Liver (tissue), 9 donors: ENCODE results near the gene EPSTI1. TPM values are rescaled to one million over a fixed set of nuclear protein-coding genes. Genes with fewer than 3 reads are reported as not detected.
A peak's percentile ranks its signal among the peaks of the same experiment; 100 is the strongest.

ENCODE experiments used
- DNase-seq: peaks from one replicate; pipeline ENCODE4 v3.0.0-alpha.2; 2017; ENCODE audit warnings: low spot score
- H3K27ac ChIP-seq, 2 donors: one replicate each; pipeline ENCODE4 v1.7.0; 2013; ENCODE audit warnings: inconsistent platforms in 2 of 2, low read length in 2 of 2, control low read depth in 1 of 2, low read depth in 1 of 2, mild to moderate bottlenecking in 1 of 2
- H3K27me3 ChIP-seq, 4 donors: one replicate each; pipeline versions ENCODE4 v1.6.1 to v1.7.0; 2013; ENCODE audit warnings: low read length in 3 of 4, inconsistent platforms in 1 of 4, mild to moderate bottlenecking in 1 of 4, moderate library complexity in 1 of 4; ENCODE audit not compliant: control insufficient read depth in 4 of 4, insufficient read depth in 4 of 4
- H3K36me3 ChIP-seq, 4 donors: one replicate each; pipeline versions ENCODE4 v1.6.1 to v1.7.0; 2013; ENCODE audit warnings: low read length in 3 of 4, mild to moderate bottlenecking in 3 of 4, low read depth in 1 of 4, moderate library complexity in 1 of 4; ENCODE audit not compliant: control insufficient read depth in 4 of 4, insufficient read depth in 3 of 4
- H3K4me1 ChIP-seq, 4 donors: one replicate each; pipeline versions ENCODE4 v1.6.1 to v1.7.0; 2013; ENCODE audit warnings: low read length in 3 of 4, mild to moderate bottlenecking in 3 of 4, moderate library complexity in 1 of 4; ENCODE audit not compliant: control insufficient read depth in 4 of 4, insufficient read depth in 4 of 4
- H3K4me3 ChIP-seq, 3 donors: one replicate each; pipeline versions ENCODE4 v1.6.1 to v1.7.0; 2013; ENCODE audit warnings: low read length in 3 of 3, control low read depth in 1 of 3, low read depth in 1 of 3, mild to moderate bottlenecking in 1 of 3
- H3K9ac ChIP-seq, 2 donors: one replicate each; pipeline ENCODE4 v1.7.0; 2013; ENCODE audit warnings: low read length in 2 of 2, mild to moderate bottlenecking in 2 of 2, moderate library complexity in 2 of 2, control low read depth in 1 of 2, low read depth in 1 of 2
- H3K9me3 ChIP-seq, 4 donors: one replicate each; pipeline versions ENCODE4 v1.6.1 to v1.7.0; 2013; ENCODE audit warnings: low read length in 3 of 4; ENCODE audit not compliant: control insufficient read depth in 4 of 4
- ATF3 ChIP-seq: IDR thresholded peaks from 2 replicates; pipeline ENCODE4 v1.6.1; 2016; ENCODE audit warnings: antibody characterized with exemption
- CTCF ChIP-seq: fragments of 150-350 bp; IDR thresholded peaks from 2 replicates; pipeline ENCODE4 v1.5.1; 2017; ENCODE audit warnings: improper control_type of control experiment, low read depth, low read length; ENCODE audit not compliant: missing input control
- EGR1 ChIP-seq, 2 donors: IDR thresholded peaks; 2 replicates each; pipeline ENCODE4 v1.6.1; 2016 to 2018; ENCODE audit warnings: antibody characterized with exemption in 2 of 2, low read depth in 2 of 2
- FOXA1 ChIP-seq: IDR thresholded peaks from 2 replicates; pipeline ENCODE4 v1.6.1; 2016; ENCODE audit warnings: antibody characterized with exemption
- GABPA ChIP-seq, 2 donors: IDR thresholded peaks in 1 of 2; conservative IDR thresholded peaks in 1 of 2; 2 replicates each; pipeline ENCODE4 v1.6.1; 2016; ENCODE audit warnings: antibody characterized with exemption in 2 of 2, mild to moderate bottlenecking in 1 of 2, moderate library complexity in 1 of 2
- HNF4A ChIP-seq, 2 donors: conservative IDR thresholded peaks; 2 replicates each; pipeline ENCODE4 v1.6.1; 2016; ENCODE audit warnings: antibody characterized with exemption in 2 of 2, mild to moderate bottlenecking in 2 of 2
- HNF4G ChIP-seq: IDR thresholded peaks from 2 replicates; pipeline ENCODE4 v1.6.1; 2016; ENCODE audit warnings: antibody characterized with exemption
- MAX ChIP-seq: IDR thresholded peaks from 2 replicates; pipeline ENCODE4 v1.6.1; 2016; ENCODE audit warnings: antibody characterized with exemption
- NR2F2 ChIP-seq: IDR thresholded peaks from 2 replicates; pipeline ENCODE4 v1.6.1; 2016; ENCODE audit warnings: antibody characterized with exemption
- RAD21 ChIP-seq, 2 donors: IDR thresholded peaks; 2 replicates each; pipeline ENCODE4 v1.6.1; 2016; ENCODE audit warnings: antibody characterized with exemption in 2 of 2, mild to moderate bottlenecking in 2 of 2
- REST ChIP-seq: IDR thresholded peaks from 2 replicates; pipeline ENCODE4 v1.6.1; 2016; ENCODE audit warnings: antibody characterized with exemption, mild to moderate bottlenecking
- RXRA ChIP-seq, 2 donors: IDR thresholded peaks; 2 replicates each; pipeline ENCODE4 v1.6.1; 2017 to 2018; ENCODE audit warnings: antibody characterized with exemption in 2 of 2, mild to moderate bottlenecking in 1 of 2
- TAF1 ChIP-seq: conservative IDR thresholded peaks from 2 replicates; pipeline ENCODE4 v1.6.1; 2016; ENCODE audit warnings: antibody characterized with exemption, mild to moderate bottlenecking
- ZBTB33 ChIP-seq: IDR thresholded peaks from 2 replicates; pipeline ENCODE4 v1.6.1; 2016; ENCODE audit warnings: antibody characterized with exemption
- WGBS: extraction: QIAGEN DNeasy Blood & Tissue Kit; methylation state at CpG from one replicate; pipeline ENCODE4 v1.1.7; 2013; 5-methylcytosine and 5-hydroxymethylcytosine counted together
- polyA plus RNA-seq, 2 donors: library from polyadenylated mRNA; stranded (reverse) in 1 of 2; unstranded in 1 of 2; fragments of 200-250 nt in 1 of 2; fragments of >200 nt in 1 of 2; fragmentation: Nextera tagmentation in 1 of 2; extraction: Ambion mirVana in 1 of 2; gene quantifications; one replicate each; pipeline versions ENCODE4 v1.2.1 to v1.2.3, GENCODE V29; 2013 to 2015
- total RNA-seq, 2 donors: library from RNA; depleted of rRNA; stranded (reverse); fragments of >200 nt; gene quantifications; one replicate each; pipeline ENCODE4 v1.2.3, GENCODE V29; 2014
- donor health status: healthy.
- donor health status: healthy.
- donor health status: healthy.
- donor health status: healthy.
- donor health status: healthy.

Gene EPSTI1
- total and polyA plus RNA-seq, 4 donors: 2.1 to 20.3 (median 4.2) TPM

- DNase-seq: no peak
- no peak overlapping the region for H3K9ac ChIP-seq
- H3K27ac ChIP-seq: no peak overlapping the region
- peaks cover 0 to 2% (median 0%) of the 10 kb centered on the region in 4 donors for H3K4me1 ChIP-seq
- TF ChIP-seq RXRA (IDR thresholded peaks at IDR 0.05) (no peak), NR2F2 (no peak), RAD21 (IDR thresholded peaks at IDR 0.05) (peak in 1 of 2 donors; percentile 12), FOXA1 (no peak)
- peaks cover 0 to 2% (median 0%) of the 10 kb centered on the region in 4 donors for H3K27me3 ChIP-seq
- H3K4me3 ChIP-seq: no peak overlapping the region
- H3K36me3 ChIP-seq: peaks cover 0 to 2% (median under 1%) of the 10 kb centered on the region in 4 donors
- H3K9me3 ChIP-seq: no peaks in the 10 kb centered on the region
- 54% methylated on average over 6 of the region's 6 CpGs for WGBS
Observed at GRCh38 chr13:42883771-42884467, 108.1 kb downstream of the EPSTI1 start.

GRCh38 chr13:42883142-42883541, 108.9 kb downstream of the EPSTI1 start:
- Histone ChIP-seq H3K27me3 (peaks cover 0 to 2% (median 0%) of the 10 kb centered on the region in 4 donors), H3K4me1 (peaks cover 0 to 2% (median 0%) of the 10 kb centered on the region in 4 donors), H3K9ac (no peak overlapping the region), H3K9me3 (peaks cover 0 to 2% (median 0%) of the 10 kb centered on the region in 4 donors), H3K27ac (no peak overlapping the region), H3K4me3 (no peak overlapping the region), H3K36me3 (peaks cover 0 to 2% (median 0%) of the 10 kb centered on the region in 4 donors)
- TF ChIP-seq CTCF: no peak
- no peak for TF ChIP-seq ATF3
- TF ChIP-seq ZBTB33: no peak
- TF ChIP-seq FOXA1: no peak
- TF ChIP-seq TAF1: no peak
- TF ChIP-seq HNF4G: no peak
- no peak for TF ChIP-seq GABPA (IDR thresholded peaks at IDR 0.05 in 1 of 2, conservative IDR thresholded peaks at IDR 0.05 in 1 of 2)
- DNase-seq: no peak
- 67% methylated on average over 1 of the region's 1 CpG for WGBS

- Histone ChIP-seq H3K4me3 (no peak overlapping the region), H3K27ac (no peak overlapping the region), H3K9ac (no peak overlapping the region), H3K4me1 (peaks cover 0 to 2% (median 0%) of the 10 kb centered on the region in 4 donors), H3K36me3 (no peaks in the 10 kb centered on the region), H3K9me3 (peaks cover 0 to 2% (median 0%) of the 10 kb centered on the region in 4 donors), H3K27me3 (peaks cover 0 to 2% (median 0%) of the 10 kb centered on the region in 4 donors)
- no peak for TF ChIP-seq ZBTB33
- TF ChIP-seq MAX: no peak
- TF ChIP-seq ATF3: no peak
- TF ChIP-seq TAF1: no peak
- TF ChIP-seq REST: no peak
- no peak for TF ChIP-seq HNF4A (conservative IDR thresholded peaks at IDR 0.05)
- no peak for TF ChIP-seq EGR1 (IDR thresholded peaks at IDR 0.05; ENCODE audit: low read depth in 2 of 2)
- TF ChIP-seq NR2F2: no peak
- no peak for DNase-seq
- WGBS: 70% methylated on average over 8 of the region's 8 CpGs
Observed at GRCh38 chr13:42880056-42880605, 111.9 kb downstream of the EPSTI1 start.
